IgD-negative memory B cell (primary cell): ENCODE results near the gene PRDM12. TPM values are rescaled to one million over a fixed set of nuclear protein-coding genes. Genes with fewer than 3 reads are reported as not detected.

Experiments used
- H3K27ac Mint-ChIP-seq, 3 donors: one replicate each; pipeline ENCODE4 v1.8.0; 2020 to 2022; ENCODE audit warnings: mild to moderate bottlenecking in 3 of 3, mixed read lengths in 3 of 3, moderate library complexity in 1 of 3
- H3K27me3 Mint-ChIP-seq: one replicate; pipeline ENCODE4 v1.8.0; 2021; ENCODE audit warnings: mixed read lengths
- H3K36me3 Mint-ChIP-seq: one replicate; pipeline ENCODE4 v1.8.0; 2020; ENCODE audit warnings: mild to moderate bottlenecking, mixed read lengths
- H3K4me1 Mint-ChIP-seq, 3 donors: one replicate each; pipeline ENCODE4 v1.8.0; 2020 to 2022; ENCODE audit warnings: mixed read lengths in 3 of 3, mild to moderate bottlenecking in 1 of 3
- H3K4me3 Mint-ChIP-seq, 4 donors: one replicate each; pipeline ENCODE4 v1.8.0; 2020 to 2022; ENCODE audit warnings: mild to moderate bottlenecking in 4 of 4, mixed read lengths in 4 of 4, moderate library complexity in 3 of 4
- H3K9me3 Mint-ChIP-seq, 3 donors: one replicate each; pipeline ENCODE4 v1.8.0; 2020 to 2021; ENCODE audit warnings: mixed read lengths in 3 of 3, mild to moderate bottlenecking in 1 of 3
- polyA plus RNA-seq: library from polyadenylated mRNA; unstranded; fragments of 300-500 nt; fragmentation: Illumina TruSeq; gene quantifications from one replicate; pipeline ENCODE4 v1.2.3, GENCODE V29; 2021

The PRDM12 gene
- polyA plus RNA-seq = not detected

DNA sequence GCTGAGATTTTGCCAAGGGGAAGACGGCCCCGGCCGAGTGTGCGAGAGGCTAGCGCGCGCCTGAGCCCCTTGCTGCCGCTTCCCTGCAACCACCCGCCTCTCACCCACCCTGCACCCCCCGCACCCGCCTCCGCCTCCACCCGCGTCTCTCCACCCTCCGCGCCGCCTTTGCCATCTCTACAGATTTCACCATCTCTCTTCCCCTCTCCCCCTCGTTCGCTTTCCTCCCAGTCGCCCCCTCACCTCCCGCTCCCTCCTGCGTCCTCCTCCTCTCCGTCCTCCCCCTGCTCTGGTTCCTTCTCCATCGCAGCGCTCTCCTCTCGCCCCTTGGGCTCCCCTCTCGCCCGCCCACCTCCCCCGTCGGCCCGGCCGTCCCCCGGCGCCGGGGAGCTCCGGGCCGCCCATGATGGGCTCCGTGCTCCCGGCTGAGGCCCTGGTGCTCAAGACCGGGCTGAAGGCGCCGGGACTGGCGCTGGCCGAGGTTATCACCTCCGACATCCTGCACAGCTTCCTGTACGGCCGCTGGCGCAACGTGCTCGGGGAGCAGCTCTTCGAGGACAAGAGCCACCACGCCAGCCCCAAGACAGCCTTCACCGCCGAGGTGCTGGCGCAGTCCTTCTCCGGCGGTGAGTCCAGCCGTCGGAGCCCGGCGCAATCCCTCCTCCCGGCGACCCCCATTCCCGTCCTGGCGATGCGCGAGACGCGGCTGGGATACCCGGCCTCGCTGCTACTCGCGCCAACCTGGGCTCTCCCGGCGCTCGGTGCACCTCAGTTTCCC is at the start of gene PRDM12:
PRDM12 (plus strand) TSS at position 344 of the 778 bp plus-strand sequence; CDS start at position 404, 60 bp downstream.
- Mint-ChIP-seq H3K27ac (peak within 1 kb of the TSS; percentile 63 to 88 (median 86)), H3K36me3 (no peaks in the 10 kb centered on the region), H3K4me1 (peaks cover 6 to 20% (median 9%) of the 10 kb centered on the region in 3 donors)

DNA sequence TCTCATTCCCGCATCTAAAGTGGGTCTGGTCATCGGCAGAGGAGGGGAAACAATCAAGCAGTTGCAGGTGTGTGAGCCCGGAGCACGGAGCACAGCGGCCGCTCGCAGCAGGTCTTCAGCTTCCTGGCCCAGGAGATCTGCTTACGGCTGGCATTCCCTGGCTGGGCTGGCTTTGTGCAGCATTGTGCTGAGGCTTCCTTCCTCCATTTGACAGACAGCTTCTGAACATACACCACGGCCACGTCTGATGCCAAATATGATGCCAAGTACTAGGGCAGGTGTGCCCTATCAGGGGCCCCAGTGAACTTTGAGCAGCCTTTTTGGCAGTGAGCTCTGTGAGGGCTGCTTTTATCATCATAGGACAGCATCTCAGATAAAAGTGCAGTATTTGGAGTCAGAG is 47.9 kb upstream of the PRDM12 start:
- H3K36me3 Mint-ChIP-seq = no peaks in the 10 kb centered on the region

More for the DNA sequence above, at the start of gene PRDM12:
- Mint-ChIP-seq H3K9me3 (peaks cover 0 to 2% (median 0%) of the 10 kb centered on the region in 3 donors), H3K27me3 (peaks cover 52% of the 10 kb centered on the region), H3K4me3 (peak within 1 kb of the TSS in 3 of 4 donors; percentile 57 to 87 (median 83))

DNA sequence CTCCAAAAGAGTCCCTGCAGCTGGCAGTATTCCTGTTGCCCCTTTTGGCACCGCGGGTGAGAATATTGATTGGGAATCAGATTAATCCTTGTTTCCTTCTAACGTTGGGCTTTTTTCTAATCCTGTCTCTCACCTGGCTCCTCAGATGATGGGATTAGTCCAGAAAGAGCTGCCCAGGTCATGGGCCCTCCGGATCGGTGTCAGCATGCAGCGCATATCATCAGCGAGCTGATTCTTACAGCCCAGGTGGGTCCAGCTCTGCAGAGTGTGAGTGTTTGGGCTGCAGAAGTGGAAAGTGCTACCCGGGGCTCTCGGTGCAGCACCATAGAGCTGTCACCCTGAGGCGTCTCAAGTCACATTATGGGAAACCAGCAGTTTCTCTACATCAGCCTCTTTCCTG is 40.9 kb upstream of the PRDM12 start:
- H3K27ac Mint-ChIP-seq = no peak overlapping the region

More for the DNA sequence above, 47.9 kb upstream of the PRDM12 start:
- Mint-ChIP-seq H3K4me1 (no peaks in the 10 kb centered on the region), H3K9me3 (no peaks in the 10 kb centered on the region), H3K4me3 (no peak overlapping the region), H3K27me3 (no peaks in the 10 kb centered on the region), H3K27ac (no peak overlapping the region)

DNA sequence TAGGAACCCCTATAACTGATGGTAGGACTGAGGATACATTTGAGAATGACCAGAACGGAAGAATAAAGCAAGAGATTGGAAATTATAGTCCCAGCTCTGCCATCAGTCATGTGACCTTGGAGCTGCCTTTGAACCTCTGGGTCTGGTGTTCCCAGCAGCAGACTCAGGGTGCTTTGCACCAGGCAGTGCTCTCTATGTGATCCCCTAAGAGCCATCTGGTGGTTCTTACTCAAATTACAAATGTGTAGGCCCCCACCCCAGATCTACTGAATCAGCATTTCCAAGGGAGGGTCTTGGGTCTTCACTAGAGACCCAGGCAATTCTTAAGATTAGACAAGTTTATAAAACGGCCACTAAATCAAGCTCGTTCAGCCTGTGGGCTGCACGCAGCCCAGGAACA is 40.2 kb upstream of the PRDM12 start:
- Mint-ChIP-seq H3K27ac (no peak overlapping the region), H3K27me3 (no peaks in the 10 kb centered on the region), H3K9me3 (no peaks in the 10 kb centered on the region), H3K4me1 (no peaks in the 10 kb centered on the region), H3K4me3 (no peak overlapping the region), H3K36me3 (peaks cover 2% of the 10 kb centered on the region)

More for the DNA sequence above, 40.9 kb upstream of the PRDM12 start:
- Mint-ChIP-seq H3K4me3 (no peak overlapping the region), H3K36me3 (peaks cover 2% of the 10 kb centered on the region), H3K27me3 (no peaks in the 10 kb centered on the region), H3K4me1 (no peaks in the 10 kb centered on the region), H3K9me3 (no peaks in the 10 kb centered on the region)

DNA sequence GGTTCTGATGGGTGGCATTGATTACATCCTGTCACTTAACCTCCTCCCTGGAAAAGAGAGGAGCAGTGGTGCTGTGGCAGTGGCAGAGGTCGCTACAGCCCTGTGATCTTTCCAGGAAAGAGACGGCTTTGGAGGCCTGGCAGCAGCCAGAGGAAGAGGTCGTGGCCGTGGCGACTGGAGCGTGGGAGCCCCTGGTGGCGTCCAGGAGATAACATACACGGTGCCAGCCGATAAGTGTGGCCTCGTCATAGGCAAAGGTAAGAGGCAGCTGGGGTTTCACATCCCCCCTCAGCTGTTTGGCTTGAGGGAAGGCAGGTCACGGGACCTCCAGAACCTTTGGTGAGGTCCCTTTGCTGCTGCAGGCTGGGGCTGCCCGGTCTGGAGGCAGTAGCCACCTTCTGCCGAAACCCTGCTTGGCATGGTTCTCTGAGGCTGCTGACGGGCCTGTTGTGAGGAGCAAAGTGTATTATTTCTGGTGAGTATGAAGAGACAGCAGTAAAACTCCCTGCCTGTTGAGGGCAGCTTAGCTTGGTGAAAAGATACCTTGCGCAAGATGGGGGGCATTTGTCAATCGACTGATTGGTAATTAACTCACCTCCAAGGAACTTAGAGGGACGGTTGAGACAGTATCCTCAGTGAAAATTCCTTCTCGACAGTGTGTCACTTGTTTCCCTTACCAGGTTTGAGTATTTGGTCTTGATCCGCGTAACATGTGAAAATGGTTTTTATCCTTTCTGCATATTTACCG is 38.0 kb upstream of the PRDM12 start:
- Mint-ChIP-seq H3K9me3 (no peaks in the 10 kb centered on the region), H3K27me3 (no peaks in the 10 kb centered on the region), H3K27ac (no peak overlapping the region), H3K36me3 (peaks cover 2% of the 10 kb centered on the region), H3K4me3 (no peak overlapping the region), H3K4me1 (no peaks in the 10 kb centered on the region)

DNA sequence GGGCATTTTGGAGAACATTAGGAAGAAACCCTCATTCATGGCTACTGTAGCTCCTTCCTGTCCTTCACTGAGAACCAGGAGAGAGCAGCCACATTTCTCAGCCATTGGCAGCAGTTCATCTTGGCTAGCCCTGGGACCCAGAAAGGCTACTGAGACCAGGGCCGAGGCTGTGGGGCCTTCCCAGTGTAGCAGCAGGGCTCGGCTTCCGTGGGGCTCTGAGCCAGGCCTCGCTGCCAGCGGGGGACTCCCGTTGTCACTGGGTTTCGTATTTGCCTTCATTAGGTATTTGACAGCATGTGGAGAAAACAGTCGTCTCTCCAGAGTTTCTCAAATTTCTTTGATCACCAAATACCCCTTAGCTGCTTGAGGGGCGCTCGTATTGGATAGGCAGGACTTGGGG is 37.3 kb upstream of the PRDM12 start:
- Mint-ChIP-seq H3K4me3 (no peak overlapping the region), H3K36me3 (peaks cover 2% of the 10 kb centered on the region), H3K27me3 (no peaks in the 10 kb centered on the region), H3K27ac (no peak overlapping the region), H3K4me1 (no peaks in the 10 kb centered on the region), H3K9me3 (no peaks in the 10 kb centered on the region)

DNA sequence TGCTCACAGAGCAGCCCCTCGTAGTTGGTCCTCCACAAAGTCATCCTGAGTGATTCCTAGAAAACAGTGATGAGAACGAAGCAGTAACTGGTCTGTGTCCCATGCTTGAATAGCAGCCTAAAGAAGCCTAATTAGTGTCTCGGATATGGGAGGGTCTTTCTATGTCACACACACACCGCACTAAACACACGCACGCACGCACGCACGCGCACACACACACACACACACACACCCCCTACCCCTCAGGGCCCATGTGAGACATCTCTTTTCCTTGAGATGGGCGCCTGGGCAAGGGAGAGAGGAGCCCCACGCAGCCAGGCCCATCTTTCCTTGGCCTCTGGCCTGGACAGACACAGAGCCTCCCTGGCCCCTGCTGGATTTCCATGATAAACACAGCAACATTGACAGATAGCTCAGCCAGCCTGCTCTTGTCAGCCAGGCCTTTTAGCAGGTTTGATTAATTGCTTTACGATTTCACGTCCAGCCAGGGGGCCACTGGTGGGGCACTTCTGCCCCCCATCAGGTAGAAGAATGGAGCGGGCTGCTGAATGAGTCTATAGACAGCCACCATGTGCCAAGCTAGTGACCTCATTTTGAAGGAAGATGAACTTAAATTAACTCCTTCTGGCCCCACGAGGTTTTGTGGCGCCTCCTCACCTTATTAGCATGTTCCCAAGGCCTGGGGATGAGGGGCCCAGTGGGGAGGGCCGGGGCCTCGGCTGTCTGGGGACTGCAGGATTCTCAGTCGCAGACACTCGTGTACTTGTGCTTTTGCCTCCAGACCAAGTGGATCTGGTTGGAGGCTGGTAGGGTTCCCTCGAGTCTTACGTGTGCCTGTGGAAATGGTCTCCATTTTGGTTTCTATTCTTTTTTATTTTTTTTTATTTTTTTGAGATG is 36.2 kb upstream of the PRDM12 start:
- Mint-ChIP-seq H3K4me1 (no peaks in the 10 kb centered on the region), H3K36me3 (peaks cover 2% of the 10 kb centered on the region), H3K27me3 (no peaks in the 10 kb centered on the region), H3K4me3 (no peak overlapping the region), H3K9me3 (no peaks in the 10 kb centered on the region), H3K27ac (no peak overlapping the region)

DNA sequence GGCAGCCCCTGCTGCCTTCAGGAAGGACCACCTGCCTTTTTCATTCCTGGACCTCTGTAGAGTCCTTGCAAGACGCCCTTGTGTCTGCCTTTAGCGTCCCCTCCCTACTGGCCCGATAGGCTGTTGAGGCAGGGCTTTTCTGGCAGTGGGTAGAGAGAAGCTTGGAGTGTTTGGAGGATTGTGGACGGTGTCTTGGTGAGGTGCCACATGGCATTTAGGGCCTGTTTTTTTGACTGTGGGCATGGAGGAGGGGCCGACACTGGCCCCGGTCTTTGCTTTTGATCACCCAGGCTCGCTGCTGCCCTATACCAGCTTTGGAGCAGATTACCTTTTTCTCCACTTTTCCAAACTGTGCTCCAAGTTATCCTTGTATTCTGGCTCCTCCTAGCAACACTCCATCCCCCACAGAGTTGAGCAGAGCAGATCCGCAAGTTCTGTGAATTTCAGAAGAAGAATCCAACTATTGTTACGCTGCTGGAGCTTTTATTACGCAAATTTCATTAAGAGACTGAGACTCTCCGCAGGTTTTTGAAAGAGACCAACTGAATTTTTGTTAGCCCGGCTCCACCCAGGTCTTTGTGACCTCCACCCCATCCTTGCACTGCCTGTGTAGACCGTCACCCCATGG is 34.8 kb upstream of the PRDM12 start:
- Mint-ChIP-seq H3K36me3 (no peaks in the 10 kb centered on the region), H3K4me1 (no peaks in the 10 kb centered on the region), H3K27me3 (no peaks in the 10 kb centered on the region), H3K27ac (no peak overlapping the region), H3K4me3 (no peak overlapping the region), H3K9me3 (no peaks in the 10 kb centered on the region)

DNA sequence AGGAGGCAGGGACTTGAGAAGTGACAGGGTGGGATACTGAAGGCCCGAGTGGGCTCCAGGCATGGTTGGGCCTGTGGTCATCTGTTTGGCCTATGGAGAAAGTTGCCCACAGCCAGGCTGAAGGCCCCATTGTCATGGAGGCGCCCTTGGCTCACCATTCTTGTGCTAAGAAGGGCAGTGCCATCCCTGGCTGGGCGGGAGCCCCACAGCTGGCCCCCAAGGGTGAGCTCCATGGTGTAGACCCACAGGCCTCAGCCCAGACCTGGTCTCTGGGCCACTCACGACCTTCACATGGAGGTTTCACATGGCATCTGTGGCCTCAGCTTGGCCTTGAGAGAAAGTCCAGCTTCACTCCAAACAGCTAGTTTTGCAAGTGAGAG is 34.3 kb upstream of the PRDM12 start:
- Mint-ChIP-seq H3K27me3 (no peaks in the 10 kb centered on the region), H3K27ac (no peak overlapping the region), H3K9me3 (no peaks in the 10 kb centered on the region), H3K4me1 (no peaks in the 10 kb centered on the region), H3K4me3 (no peak overlapping the region), H3K36me3 (peaks cover 5% of the 10 kb centered on the region)

DNA sequence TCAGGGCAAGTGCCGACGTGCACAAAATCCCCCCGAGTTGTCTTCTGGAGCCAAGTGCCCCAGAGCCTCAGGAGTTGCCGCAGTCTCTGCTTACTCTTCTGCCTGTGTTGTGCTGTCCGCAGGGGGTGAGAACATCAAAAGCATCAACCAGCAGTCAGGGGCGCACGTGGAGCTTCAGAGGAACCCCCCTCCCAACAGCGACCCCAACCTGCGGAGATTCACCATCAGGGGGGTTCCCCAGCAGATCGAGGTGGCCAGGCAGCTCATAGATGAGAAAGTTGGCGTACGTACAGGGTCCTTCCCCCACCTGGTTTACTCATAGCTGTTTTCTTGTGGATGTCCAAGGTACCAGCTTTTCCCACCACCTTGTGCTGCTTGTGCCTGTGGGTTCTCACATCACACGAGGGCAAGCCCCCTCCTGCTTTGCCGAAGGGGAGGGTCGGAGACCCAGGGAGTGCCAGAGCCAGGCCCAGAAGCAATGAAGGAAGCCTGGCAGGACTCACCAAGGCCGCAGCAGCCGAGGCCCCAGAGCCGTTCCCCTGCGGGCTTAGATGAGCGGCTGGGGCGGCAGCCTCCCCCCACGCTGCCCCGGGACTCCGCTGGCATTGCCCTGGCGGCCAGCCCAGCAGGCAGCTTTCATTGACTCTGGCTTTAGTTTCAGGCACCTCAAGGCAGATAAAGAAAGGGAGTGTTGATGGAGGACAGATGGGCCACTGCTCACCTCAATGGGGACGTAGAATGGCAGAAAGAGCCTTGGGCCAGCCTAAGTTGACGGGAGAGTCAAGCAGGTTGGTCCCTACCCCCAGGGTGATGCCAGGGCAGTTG is 33.7 kb upstream of the PRDM12 start:
- no peak overlapping the region for H3K4me3 Mint-ChIP-seq
- no peak overlapping the region for H3K27ac Mint-ChIP-seq
- H3K9me3 Mint-ChIP-seq = no peaks in the 10 kb centered on the region
- peaks cover 5% of the 10 kb centered on the region for H3K36me3 Mint-ChIP-seq
- no peaks in the 10 kb centered on the region for H3K4me1 Mint-ChIP-seq
- no peaks in the 10 kb centered on the region for H3K27me3 Mint-ChIP-seq

DNA sequence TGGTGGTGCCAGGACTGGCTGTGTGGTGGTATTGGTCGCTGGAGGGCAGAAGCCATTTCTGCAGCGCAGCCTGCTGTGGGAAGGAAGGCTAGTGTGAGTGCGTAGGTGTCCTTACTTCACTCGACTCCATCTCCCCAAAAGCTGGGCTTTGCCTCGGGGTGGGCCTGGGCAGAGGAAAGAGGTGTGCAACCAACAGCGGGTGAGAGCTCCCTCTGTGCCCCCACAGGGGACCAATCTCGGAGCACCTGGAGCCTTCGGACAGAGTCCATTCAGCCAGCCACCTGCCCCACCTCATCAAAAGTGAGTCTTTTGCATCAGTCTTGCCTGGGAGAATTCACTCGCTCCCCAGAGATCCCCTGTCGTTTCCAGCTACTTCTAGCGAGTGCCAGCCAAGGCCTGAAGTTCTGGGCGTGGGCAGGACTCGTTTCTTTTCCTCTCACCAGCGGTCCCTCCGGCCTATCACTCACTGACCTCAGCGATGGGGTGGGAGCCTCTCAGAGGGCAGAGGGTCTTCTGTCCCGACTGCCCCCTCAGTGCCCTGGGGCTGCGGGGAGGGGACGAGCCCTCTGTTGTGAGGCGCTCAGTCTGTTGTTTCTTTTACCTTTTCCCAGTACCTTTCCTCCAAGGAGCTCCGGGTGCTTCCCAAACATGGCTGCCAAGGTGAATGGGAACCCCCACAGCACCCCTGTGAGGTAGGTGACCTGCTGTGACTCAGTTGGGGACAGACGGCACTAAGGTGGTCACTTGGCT is 32.9 kb upstream of the PRDM12 start:
- Mint-ChIP-seq H3K27me3 (no peaks in the 10 kb centered on the region), H3K36me3 (peaks cover 5% of the 10 kb centered on the region), H3K27ac (no peak overlapping the region), H3K4me1 (no peaks in the 10 kb centered on the region), H3K9me3 (no peaks in the 10 kb centered on the region), H3K4me3 (no peak overlapping the region)

DNA sequence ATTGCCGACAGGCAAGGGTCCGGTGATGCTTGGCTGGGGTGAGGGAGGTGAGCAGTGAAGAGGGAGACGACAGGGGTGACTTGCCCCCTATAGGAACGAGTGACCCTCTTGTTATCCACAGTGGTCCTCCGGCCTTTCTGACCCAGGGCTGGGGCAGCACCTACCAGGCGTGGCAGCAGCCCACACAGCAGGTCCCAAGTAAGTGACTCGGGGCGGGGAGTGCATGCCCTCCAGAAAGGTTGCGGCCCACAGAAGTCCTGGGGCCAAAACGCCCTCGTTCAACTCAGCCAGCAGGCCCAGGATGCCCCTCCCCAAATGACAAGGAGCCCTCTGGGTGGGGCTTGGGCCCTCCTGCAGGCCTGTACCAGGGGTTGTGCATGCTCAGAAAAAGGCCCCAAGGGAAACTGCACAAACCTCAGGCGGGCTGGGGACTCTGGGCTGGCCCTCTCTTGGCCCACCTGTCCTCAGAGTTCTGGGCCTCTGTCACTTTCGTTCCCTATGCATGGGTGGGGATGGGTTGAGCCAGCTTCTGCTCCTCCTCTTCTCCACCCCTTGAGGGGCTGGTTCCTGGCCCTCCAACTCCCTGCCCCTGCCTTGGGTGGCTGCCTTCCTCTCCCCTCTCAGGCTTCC is 32.2 kb upstream of the PRDM12 start:
- peaks cover 5% of the 10 kb centered on the region for H3K36me3 Mint-ChIP-seq
- no peak overlapping the region for H3K4me3 Mint-ChIP-seq
- no peaks in the 10 kb centered on the region for H3K9me3 Mint-ChIP-seq
- no peak overlapping the region for H3K27ac Mint-ChIP-seq
- no peaks in the 10 kb centered on the region for H3K27me3 Mint-ChIP-seq
- H3K4me1 Mint-ChIP-seq = no peaks in the 10 kb centered on the region

DNA sequence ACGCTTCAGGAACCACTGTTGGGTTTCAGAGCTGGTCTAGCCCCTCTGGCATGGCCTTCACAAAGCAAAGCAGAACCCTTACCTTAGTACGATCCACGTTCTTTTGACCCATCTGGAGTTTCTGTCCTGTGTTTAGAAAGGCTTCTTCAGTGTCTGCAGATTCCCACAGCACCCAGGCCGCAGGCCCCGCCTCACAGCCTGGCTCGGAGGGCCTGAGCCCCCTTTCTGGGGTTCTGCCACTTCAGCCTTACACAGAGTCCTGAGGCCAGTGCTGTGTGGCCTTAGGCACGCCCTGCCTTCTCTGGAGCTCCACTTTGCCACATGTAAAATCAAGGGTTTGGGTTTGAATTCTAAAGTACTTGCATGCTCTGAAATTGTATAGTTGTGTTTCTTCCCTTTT is 31.6 kb upstream of the PRDM12 start:
- H3K27ac Mint-ChIP-seq = no peak overlapping the region

More for the DNA sequence above, 31.6 kb upstream of the PRDM12 start:
- Mint-ChIP-seq H3K27me3 (no peaks in the 10 kb centered on the region), H3K9me3 (no peaks in the 10 kb centered on the region), H3K4me3 (no peak overlapping the region), H3K36me3 (peaks cover 5% of the 10 kb centered on the region), H3K4me1 (no peaks in the 10 kb centered on the region)
